SK-N-MC (cell line): ENCODE data around the gene HORMAD2.

Experiments used
- EZH2 ChIP-seq: fragments of 200-600 bp; sonication (generic); IDR thresholded peaks from one replicate; pipeline ENCODE4 v1.6.1; 2017; ENCODE audit warnings: antibody characterized with exemption
- POLR2AphosphoS5 ChIP-seq: IDR thresholded peaks from 2 replicates; pipeline ENCODE4 v1.6.1; 2012; ENCODE audit warnings: mild to moderate bottlenecking, low read depth, low read length, borderline replicate concordance

DNA sequence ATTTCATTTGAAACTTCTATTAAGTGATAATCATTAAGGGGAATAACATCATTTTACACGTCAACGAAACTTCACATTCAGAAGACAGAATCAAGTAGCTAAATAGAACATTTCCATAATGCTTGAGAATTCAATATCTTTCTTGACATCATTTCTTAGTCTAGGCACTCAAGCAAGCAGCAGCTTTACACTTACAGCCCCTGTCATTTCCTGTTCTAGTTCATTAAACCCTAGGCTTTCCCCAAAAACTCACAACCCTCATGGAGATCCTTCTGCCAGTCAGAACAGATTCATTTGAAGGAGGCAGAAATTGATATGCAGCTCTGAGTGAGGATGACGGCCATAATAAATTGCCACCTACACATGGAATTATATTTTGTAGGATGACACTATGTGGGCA lies 5.3 kb upstream of the HORMAD2 start:
- TF ChIP-seq POLR2AphosphoS5 (no peak), EZH2 (no peak)
